Keratinocyte (primary cell): ENCODE measurements around the gene ZNF562. TPM values are rescaled to one million over a fixed set of nuclear protein-coding genes. Genes with fewer than 3 reads are reported as not detected.

Experiments used
- DNase-seq: peaks from one replicate; pipeline ENCODE4 v3.0.0-alpha.2; 2011; ENCODE audit warnings: low read depth, missing footprints, low spot score
- FAIRE-seq: peaks from 2 replicates; lab custom pipeline; 2011; peaks lifted over from hg19 to GRCh38; lab: Jason Lieb, UNC
- H2AFZ ChIP-seq: 2 replicates; pipeline ENCODE4 v1.6.0; 2012; ENCODE audit warnings: low read length, control low read depth, inconsistent platforms; ENCODE audit not compliant: control insufficient read depth
- H3K27ac ChIP-seq: 2 replicates; pipeline ENCODE4 v1.5.1; 2011; ENCODE audit warnings: low read length; ENCODE audit not compliant: control insufficient read depth, insufficient read depth
- H3K27me3 ChIP-seq: 3 replicates; pipeline ENCODE4 v1.6.0; 2011; ENCODE audit warnings: low read length; ENCODE audit not compliant: control insufficient read depth, insufficient read depth; ENCODE audit errors: extremely low read depth
- H3K36me3 ChIP-seq, 2 experiments: 2 replicates in 1 of 2; 3 replicates in 1 of 2; pipeline ENCODE4 v1.5.1; 2011; ENCODE audit warnings: low read length in 2 of 2, mild to moderate bottlenecking in 1 of 2; ENCODE audit not compliant: control insufficient read depth in 2 of 2, insufficient read depth in 2 of 2; ENCODE audit errors: extremely low read depth in 1 of 2
- H3K4me1 ChIP-seq: 3 replicates; pipeline ENCODE4 v1.5.1; 2011; ENCODE audit warnings: low read length; ENCODE audit not compliant: control insufficient read depth, insufficient read depth; ENCODE audit errors: extremely low read depth
- H3K4me2 ChIP-seq: 3 replicates; pipeline ENCODE4 v1.6.0; 2011; ENCODE audit warnings: low read depth, low read length; ENCODE audit not compliant: control insufficient read depth, insufficient read depth; ENCODE audit errors: extremely low read depth
- H3K4me3 ChIP-seq, 3 experiments: fragments of 200-600 bp in 1 of 3; sonication (generic) in 1 of 3; 2 replicates in 2 of 3; 3 replicates in 1 of 3; pipeline ENCODE4 v1.5.1; 2011 to 2016; ENCODE audit warnings: low read length in 3 of 3, mild to moderate bottlenecking in 3 of 3, control low read depth in 2 of 3, inconsistent platforms in 1 of 3, low read depth in 1 of 3, mixed read lengths in 1 of 3, mixed run types in 1 of 3, moderate library complexity in 1 of 3; ENCODE audit not compliant: control insufficient read depth in 2 of 3, insufficient read depth in 2 of 3; ENCODE audit errors: extremely low read depth in 1 of 3
- H3K79me2 ChIP-seq: 2 replicates; pipeline ENCODE4 v1.6.0; 2012; ENCODE audit warnings: low read length; ENCODE audit not compliant: control insufficient read depth, insufficient read depth
- H3K9ac ChIP-seq: 3 replicates; pipeline ENCODE4 v1.6.0; 2011; ENCODE audit warnings: low read length; ENCODE audit not compliant: control insufficient read depth, insufficient read depth; ENCODE audit errors: extremely low read depth
- H3K9me1 ChIP-seq: 3 replicates; pipeline ENCODE4 v1.6.0; 2011; ENCODE audit warnings: low read length; ENCODE audit not compliant: control insufficient read depth, insufficient read depth; ENCODE audit errors: extremely low read depth
- H3K9me3 ChIP-seq: 2 replicates; pipeline ENCODE4 v1.5.1; 2012; ENCODE audit warnings: low read depth, low read length; ENCODE audit not compliant: control insufficient read depth
- H4K20me1 ChIP-seq: 3 replicates; pipeline ENCODE4 v1.6.0; 2011; ENCODE audit warnings: low read length; ENCODE audit not compliant: control insufficient read depth, insufficient read depth; ENCODE audit errors: extremely low read depth
- CTCF ChIP-seq, 3 experiments: IDR thresholded peaks in 1 of 3; conservative IDR thresholded peaks in 1 of 3; optimal IDR thresholded peaks in 1 of 3; 2 replicates in 2 of 3; 3 replicates in 1 of 3; pipeline versions ENCODE3 to v1.5.1; 2011; ENCODE audit warnings: low read length in 3 of 3, mild to moderate bottlenecking in 3 of 3, moderate library complexity in 2 of 3, control low read depth in 1 of 3, inconsistent platforms in 1 of 3; ENCODE audit not compliant: insufficient read depth in 2 of 3; ENCODE audit errors: extremely low read depth in 1 of 3
- EZH2 ChIP-seq: IDR thresholded peaks from one replicate; pipeline ENCODE4 v1.6.1; 2012; ENCODE audit warnings: inconsistent platforms, mild to moderate bottlenecking, low read length, moderate library complexity
- dilution Hi-C: fragments of 300-500 bp; cut with MboI; formaldehyde crosslinking; loops from one replicate; pipeline ENCODE4 v1.7.0; 2020; ENCODE audit warnings: low sequenced_read_pairs; ENCODE audit not compliant: extremely low pct_ligation_motif_present
- polyA plus RNA-seq, 5 experiments: library from polyadenylated mRNA; depleted of rRNA in 3 of 5; stranded (reverse) in 3 of 5; stranded (forward) in 1 of 5; unstranded in 1 of 5; fragments of >200 nt; gene quantifications; 1 replicate in 1 of 5; 2 replicates in 3 of 5; 3 replicates in 1 of 5; pipeline versions ENCODE4 v1.2.1 to v1.2.3, GENCODE V29; 2011 to 2012; ENCODE audit warnings: missing spikeins in 2 of 5, low read depth in 1 of 5, low replicate concordance in 1 of 5

The ZNF562 gene
- polyA plus RNA-seq, 1 donor (not counting 4 experiments of a cell fraction or from before 2014, with no cell fraction given), result 21.1 TPM

GRCh38 chr19:9608912-9609311, 66.0 kb downstream of the ZNF562 start:
- dilution Hi-C loops, result no loop called here
- no peak for TF ChIP-seq EZH2
- no peak for TF ChIP-seq CTCF (optimal IDR thresholded peaks at IDR 0.05 in 1 of 3, IDR thresholded peaks at IDR 0.05 in 1 of 3, conservative IDR thresholded peaks at IDR 0.05 in 1 of 3; ENCODE audit: extremely low read depth in 1 of 3, insufficient read depth in 2 of 3, low read length in 3 of 3)
- Histone ChIP-seq H3K9me3 (peaks cover 34% of the 10 kb centered on the region), H3K4me3 (no peak overlapping the region), H3K36me3 (peaks cover 30 to 32% of the 10 kb centered on the region in 2 experiments), H3K4me2 (no peak overlapping the region), H3K27me3 (no peaks in the 10 kb centered on the region), H2AFZ (no peak overlapping the region), H3K27ac (no peak overlapping the region), H3K9ac (no peak overlapping the region), H3K4me1 (no peaks in the 10 kb centered on the region), H4K20me1 (no peaks in the 10 kb centered on the region), H3K79me2 (no peaks in the 10 kb centered on the region), H3K9me1 (no peaks in the 10 kb centered on the region)
- no peak for FAIRE-seq
- no peak for DNase-seq

GRCh38 chr19:9597027-9597426, 77.9 kb downstream of the ZNF562 start:
- Histone ChIP-seq H3K36me3 (no peaks in the 10 kb centered on the region), H3K4me3 (no peak overlapping the region), H3K4me1 (peaks cover 9% of the 10 kb centered on the region), H3K27me3 (no peaks in the 10 kb centered on the region), H3K9me3 (peaks cover 4% of the 10 kb centered on the region), H3K79me2 (no peaks in the 10 kb centered on the region), H2AFZ (no peak overlapping the region), H3K4me2 (peak overlapping the region; percentile 48), H3K9me1 (no peaks in the 10 kb centered on the region), H3K27ac (no peak overlapping the region), H3K9ac (no peak overlapping the region), H4K20me1 (no peaks in the 10 kb centered on the region)
- DNase-seq (no peak), FAIRE-seq (peak; percentile 94)
- no peak for TF ChIP-seq CTCF (optimal IDR thresholded peaks at IDR 0.05 in 1 of 3, IDR thresholded peaks at IDR 0.05 in 1 of 3, conservative IDR thresholded peaks at IDR 0.05 in 1 of 3; ENCODE audit: extremely low read depth in 1 of 3, insufficient read depth in 2 of 3, low read length in 3 of 3)
- TF ChIP-seq EZH2, result no peak
- dilution Hi-C loops, result no loop called here

Other genes starting within 250 kb of the ZNF562 start
- 5.2 to 7.7 TPM (median 7.2 TPM) in 3 replicates for gene ZNF266, start 239.5 kb downstream of the ZNF562 start, polyA plus RNA-seq
- gene ZNF560, start 176.5 kb downstream of the ZNF562 start, polyA plus RNA-seq, result 0.04 to 0.19 TPM (median 0.15 TPM) in 3 replicates
- gene ZNF426, start 136.5 kb downstream of the ZNF562 start, polyA plus RNA-seq, result 10.8 to 13.8 TPM (median 12.1 TPM) in 3 replicates
- 8.9 to 20.3 TPM (median 17.7 TPM) in 3 replicates for gene ZNF121, start 90.6 kb downstream of the ZNF562 start, polyA plus RNA-seq
- 38.2 to 66.1 TPM (median 56.3 TPM) in 3 replicates for gene ZNF561, start 53.9 kb downstream of the ZNF562 start, polyA plus RNA-seq
- gene ZNF846, start 93.6 kb upstream of the ZNF562 start, polyA plus RNA-seq, result 3.5 to 8.9 TPM (median 8.0 TPM) in 3 replicates
- 12.6 to 18.2 TPM (median 17.2 TPM) in 3 replicates for gene FBXL12, start 144.0 kb upstream of the ZNF562 start, polyA plus RNA-seq
- gene UBL5, start 152.8 kb upstream of the ZNF562 start, polyA plus RNA-seq, result 995 to 1,153 TPM (median 1,097 TPM) in 3 replicates
- gene PIN1, start 160.2 kb upstream of the ZNF562 start, polyA plus RNA-seq, result 39.8 to 53.3 TPM (median 45.2 TPM) in 3 replicates